D341Med (cell line): ENCODE measurements around the gene SOBP.

Experiments used
- DNase-seq: peaks from one replicate; pipeline ENCODE4 v3.0.0; 2012; ENCODE audit warnings: low spot score

Gene SOBP

GRCh38 chr6:107617341-107617932, 127.5 kb downstream of the SOBP start:
- DNase-seq: no peak

DNA sequence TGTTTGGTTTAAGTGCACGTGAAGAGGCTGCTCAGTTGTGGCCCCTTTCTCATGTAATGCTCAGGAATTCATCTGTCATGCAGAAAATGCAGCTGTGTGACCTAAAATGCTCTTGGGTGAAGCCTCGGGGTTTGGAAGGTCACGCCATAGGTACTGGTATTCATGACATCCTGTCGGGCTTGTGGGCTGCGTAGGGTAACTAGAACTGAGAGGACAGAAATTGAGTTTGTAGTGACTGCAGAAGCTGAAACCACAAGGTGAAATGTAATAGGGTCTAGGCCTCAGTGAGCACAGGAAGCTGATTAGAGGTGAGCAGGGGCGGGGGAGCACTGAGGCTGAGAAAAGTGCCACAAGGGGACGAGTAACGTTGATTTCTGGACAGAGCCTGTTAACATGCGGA, 128.8 kb downstream of the SOBP start:
- DNase-seq: no peak

GRCh38 chr6:107620732-107621131, 130.8 kb downstream of the SOBP start:
- DNase-seq: no peak

DNA sequence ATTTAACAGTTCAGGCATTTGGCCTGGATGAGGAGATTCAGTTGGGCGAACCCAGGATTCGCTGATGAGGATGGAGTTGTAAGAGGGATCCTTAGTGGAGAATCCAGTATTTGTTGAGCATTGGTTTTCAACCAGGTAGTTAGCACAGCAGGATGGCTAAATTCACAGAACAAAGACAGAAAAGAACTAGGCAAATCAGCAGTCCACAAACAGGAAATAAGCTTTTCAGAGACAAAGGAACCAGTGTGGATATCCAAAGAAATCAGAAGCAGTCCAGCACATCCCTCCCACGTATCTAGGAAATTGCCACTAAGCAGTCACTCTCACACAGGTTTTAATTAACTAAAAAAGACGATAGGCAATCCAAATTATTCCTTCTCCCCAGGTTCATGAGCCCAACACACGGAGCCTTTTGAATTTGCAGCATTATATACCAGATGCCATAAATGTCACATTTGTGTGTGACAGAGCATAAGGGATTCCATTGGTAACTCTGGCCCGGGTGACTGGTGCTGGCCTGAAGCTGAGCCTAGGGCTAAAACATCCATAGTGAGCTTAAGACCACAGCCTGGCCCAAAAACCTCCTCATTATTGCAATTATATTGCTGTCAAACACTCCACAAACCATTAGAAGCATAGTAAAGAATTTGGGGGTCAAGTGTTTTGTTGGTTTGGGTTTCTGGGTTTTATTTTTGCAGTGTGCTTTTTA, 131.5 kb downstream of the SOBP start:
- no peak for DNase-seq

DNA sequence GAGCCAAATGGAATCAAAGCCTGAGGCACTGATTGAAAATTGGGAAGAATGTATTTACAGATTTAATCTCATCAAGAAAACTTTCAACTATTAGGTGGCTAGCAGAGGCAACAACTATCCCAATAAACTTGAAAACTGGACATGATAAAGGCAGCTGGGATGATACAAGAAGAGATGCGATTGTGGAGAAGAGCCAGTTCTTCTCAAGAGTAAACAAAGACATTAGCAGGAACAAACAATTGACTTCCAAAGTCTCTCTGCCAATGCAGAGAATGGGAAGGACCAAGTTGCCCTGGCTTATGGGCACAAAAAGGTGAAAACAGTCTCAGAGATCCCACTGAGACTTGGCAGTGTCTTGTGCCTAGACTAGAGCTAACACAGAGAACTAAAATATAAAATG, 132.4 kb downstream of the SOBP start:
- DNase-seq: no peak

DNA sequence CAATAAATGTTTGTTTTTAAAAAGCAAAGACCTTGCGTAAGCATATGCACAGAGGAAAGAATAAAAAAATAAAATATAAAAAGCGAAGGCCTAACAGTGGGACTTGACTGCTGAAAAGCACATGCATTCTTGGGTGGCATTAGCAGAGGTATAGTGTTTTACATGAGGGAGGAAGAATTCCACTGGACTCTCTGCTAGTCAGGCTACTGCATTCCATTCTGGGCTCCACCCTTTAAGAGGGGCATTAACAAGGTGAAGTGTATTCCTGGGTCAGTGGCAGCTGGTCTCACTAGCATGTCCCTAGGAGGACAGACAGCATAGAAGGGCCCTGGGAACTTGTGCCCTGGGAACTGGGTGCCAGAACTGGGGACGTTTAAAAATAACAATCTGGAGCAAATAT, 134.1 kb downstream of the SOBP start:
- DNase-seq: no peak

- no peak for DNase-seq
These were observed 134.6 kb downstream of the SOBP start for GRCh38 chr6:107624541-107624940.

DNA sequence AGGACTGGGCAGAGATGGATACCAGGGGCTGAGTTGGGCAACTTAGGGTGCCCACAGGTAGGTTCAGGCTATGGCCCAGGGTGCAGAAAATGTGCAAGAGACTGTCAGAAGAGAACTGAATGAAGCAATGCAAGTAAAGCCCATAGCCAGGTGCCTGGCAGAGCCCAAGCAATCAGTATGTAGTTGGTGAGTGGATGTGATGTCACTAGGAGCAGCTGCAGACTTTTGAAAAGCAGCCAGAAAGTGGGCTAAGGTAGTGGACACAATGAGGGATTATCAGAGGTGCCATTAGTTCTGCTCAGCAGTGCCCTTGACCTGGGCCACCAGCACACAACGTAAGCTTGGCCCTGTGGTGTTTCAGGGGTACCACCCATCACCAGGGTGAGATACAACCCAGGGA, 135.3 kb downstream of the SOBP start:
- no peak for DNase-seq

DNA sequence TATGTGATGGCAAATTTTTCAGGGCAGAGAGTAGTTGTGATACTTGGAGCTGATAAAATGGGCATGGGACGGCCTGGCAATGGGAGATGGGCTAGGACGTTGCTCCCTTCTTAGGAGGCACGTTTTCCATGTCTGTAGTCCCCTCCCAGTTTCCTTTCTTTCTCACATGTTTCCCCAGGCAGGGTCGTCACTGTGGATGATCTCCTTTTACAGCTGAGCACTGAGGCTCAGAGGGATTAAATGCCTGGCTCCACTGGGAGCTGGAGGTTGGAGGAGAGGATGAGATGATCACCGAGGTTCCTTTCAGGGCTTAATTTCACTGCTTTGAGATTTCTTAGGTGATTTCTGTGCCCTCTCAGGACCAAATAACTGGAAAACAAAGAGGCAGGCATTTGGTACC, 136.7 kb downstream of the SOBP start:
- peak; percentile 50 for DNase-seq

GRCh38 chr6:107627969-107628368, 138.1 kb downstream of the SOBP start:
- no peak for DNase-seq

GRCh38 chr6:107628878-107629277, 139.0 kb downstream of the SOBP start:
- no peak for DNase-seq

- DNase-seq: no peak
These were observed 139.7 kb downstream of the SOBP start for GRCh38 chr6:107629548-107630129.

DNA sequence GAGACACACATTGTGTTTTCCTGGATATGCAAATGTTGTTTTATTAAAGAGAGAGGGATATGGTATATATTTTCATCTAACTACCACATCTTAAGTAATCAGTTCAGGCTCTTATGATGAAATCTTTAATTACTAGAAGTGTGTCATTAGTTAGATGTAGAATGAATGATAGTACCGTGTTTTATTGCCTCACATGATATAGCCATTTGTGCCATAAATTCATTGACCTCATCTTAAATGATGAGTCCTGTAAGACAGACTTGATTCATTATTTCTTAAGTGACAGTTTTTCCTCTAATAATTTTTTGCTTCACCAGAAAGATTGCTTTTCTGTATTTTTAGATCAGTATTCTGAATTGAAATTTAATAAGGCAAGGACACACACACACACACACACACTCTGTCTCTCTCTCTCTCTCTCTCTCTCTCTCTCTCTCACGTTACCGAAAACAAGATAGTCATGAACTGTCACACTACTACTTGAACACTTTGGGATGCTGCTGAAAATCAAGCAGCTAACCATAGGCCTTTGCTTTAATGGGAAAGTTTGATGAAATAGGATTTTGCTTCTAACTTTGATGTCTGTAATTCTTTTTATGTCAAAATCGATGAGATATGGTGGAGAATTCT, 140.5 kb downstream of the SOBP start:
- DNase-seq: no peak

DNA sequence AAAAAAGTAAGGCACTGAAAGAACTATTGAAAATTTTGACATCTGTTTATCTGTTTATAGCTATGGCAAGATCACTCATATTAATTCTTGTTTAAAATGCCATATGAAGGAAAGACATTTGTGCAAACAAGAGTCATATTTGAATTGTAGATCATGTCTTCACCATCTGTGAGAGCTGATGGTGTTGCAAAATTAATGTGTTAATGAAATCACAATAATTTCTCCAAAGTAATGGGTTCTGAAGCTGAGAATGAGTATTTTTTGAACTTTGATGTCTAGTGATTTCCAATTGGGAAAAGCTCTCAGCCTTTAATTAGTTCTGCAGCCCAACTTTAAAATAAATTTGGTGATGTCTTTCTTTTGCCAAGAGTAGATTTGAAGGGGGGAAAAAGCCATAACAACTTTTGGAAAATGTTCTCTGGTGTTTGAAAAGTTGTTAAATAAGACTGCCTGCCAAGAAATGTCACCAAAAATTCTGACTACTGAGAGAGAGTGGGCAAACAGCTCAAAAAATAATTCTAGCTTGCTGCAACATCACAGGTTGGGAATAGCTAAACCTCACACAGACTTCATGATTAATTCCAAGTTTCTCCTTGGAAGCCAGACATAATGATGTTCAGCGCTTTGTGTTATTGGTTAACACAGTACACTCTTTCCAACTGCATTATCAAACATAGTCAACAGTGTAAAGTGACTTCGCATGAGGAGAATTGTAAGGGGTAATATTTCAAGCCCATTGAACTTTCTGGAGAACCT, 142.6 kb downstream of the SOBP start:
- no peak for DNase-seq

- DNase-seq: no peak
These were observed 143.9 kb downstream of the SOBP start for GRCh38 chr6:107633680-107634323.

- peak; percentile 44 for DNase-seq
These were observed 144.6 kb downstream of the SOBP start for GRCh38 chr6:107634324-107635056.

DNA sequence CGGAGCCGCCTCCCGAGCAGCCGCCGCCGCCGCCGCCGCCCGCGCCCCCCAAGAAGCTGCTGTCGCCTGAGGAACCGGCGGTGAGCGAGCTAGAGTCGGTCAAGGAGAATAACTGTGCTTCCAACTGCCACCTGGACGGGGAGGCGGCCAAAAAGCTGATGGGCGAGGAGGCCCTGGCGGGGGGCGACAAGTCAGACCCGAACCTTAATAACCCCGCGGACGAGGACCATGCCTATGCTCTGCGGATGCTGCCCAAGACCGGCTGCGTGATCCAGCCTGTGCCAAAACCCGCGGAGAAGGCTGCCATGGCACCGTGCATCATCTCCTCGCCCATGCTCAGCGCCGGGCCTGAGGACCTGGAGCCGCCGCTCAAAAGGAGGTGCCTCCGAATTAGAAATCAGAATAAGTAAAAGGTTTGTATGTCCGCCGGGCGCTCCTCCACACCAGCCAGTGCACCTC, 145.2 kb downstream of the SOBP start:
- no peak for DNase-seq

DNA sequence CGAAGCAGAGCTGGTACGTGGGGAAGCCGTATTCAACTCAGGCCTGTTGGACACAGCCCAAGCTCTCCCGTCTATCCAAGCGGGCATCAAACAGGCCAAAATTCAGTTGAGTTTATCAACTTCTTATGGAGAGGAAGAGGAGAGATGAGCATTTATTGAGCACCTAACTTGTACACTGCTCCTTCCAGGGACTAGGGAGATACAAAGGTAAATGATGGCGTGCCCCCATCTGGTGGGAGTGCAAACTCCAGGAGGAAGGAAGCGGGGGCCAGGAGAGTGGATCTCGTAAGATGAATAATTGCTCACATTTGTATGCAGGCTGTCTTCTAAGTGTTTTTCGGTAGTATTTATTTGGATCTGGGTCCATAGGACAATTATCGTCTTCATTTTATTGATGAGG, 146.6 kb downstream of the SOBP start:
- DNase-seq: no peak

DNA sequence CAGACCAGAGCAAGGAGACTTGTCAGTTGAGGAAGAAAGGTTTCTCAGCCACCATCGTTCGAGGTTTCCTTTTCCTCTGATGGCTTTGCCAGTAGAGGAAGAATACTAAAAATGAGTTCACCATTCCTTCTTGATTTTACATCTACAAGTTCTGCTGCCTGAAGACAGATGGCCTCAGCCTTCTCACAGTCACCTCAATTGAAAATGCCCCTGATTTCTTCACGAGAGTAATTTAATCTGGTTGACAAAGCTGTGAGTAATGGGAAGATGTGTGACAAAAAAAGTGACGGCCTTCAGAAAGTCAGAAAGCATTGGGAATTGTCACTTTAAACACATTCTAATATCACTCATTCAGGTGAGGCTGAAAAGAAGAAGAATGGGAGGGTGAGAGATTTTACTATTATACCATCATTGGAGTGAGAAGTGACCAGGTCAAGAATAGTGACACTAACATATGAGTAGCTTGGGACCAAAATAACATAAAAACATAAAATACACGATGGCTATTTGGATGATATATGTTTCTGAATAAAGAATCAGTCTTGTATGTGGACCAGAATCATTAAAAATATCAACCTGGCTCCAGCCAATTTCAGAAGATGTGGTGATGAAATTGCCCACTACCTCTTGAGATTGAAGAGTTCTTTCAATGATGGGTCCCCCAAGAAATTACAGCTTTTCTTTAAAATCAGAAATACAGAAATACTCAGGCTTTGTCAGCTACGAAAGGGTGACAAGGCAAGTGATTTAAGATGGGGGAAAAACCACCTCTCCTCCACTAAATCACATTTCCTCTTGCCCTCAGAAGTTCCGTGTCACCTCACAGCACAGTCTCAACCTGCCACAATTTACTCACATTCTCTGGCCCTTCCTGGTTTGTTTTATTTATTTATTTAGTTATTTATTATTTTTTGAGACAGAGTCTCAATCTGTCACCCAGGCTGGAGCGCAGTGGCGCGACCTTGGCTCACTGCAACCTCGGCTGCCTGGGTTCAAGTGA, 147.7 kb downstream of the SOBP start:
- no peak for DNase-seq

DNA sequence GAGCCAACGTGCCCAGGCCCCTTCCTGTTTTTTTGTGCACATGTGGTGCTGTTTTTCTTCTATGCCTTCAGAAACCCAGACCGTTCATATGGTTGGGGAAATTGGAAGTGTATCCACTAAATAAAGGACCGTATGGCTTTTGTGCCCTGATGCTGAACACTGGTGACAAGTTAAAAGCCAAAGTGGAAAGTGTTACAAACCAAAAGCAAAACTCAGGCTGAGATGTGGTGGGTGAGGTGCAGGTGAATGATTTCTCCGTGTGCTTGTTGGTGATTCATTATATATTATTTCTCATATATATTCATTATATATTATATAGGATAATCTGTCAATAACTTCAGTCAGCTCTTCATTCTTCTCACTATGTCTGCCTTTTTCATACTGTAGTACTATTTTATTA, 148.6 kb downstream of the SOBP start:
- DNase-seq: no peak
